GM12892 (cell line): ENCODE data around the gene SAAL1.

Source experiments
- POLR2A ChIP-seq: IDR thresholded peaks from 2 replicates; pipeline ENCODE4 v1.6.1; 2011; ENCODE audit warnings: low read depth, low read length, control low read depth
- POLR2AphosphoS5 ChIP-seq: IDR thresholded peaks from 2 replicates; pipeline ENCODE4 v1.6.1; 2011; ENCODE audit warnings: low read depth, low read length, control low read depth
- TAF1 ChIP-seq: IDR thresholded peaks from 2 replicates; pipeline ENCODE4 v1.6.1; 2011; ENCODE audit warnings: low read depth, mild to moderate bottlenecking, control low read depth, low read length, borderline replicate concordance

GRCh38 chr11:18063125-18063524 is 42.8 kb downstream of the SAAL1 start:
- TF ChIP-seq POLR2A, result no peak
- no peak for TF ChIP-seq POLR2AphosphoS5
- TF ChIP-seq TAF1, result no peak
